AG08396 (cell line): ENCODE measurements around the gene RASSF9.

Experiments
- DNase-seq: peaks from one replicate; pipeline ENCODE4 v3.0.0; 2012; ENCODE audit warnings: low spot score, mixed read lengths

The RASSF9 gene

DNA sequence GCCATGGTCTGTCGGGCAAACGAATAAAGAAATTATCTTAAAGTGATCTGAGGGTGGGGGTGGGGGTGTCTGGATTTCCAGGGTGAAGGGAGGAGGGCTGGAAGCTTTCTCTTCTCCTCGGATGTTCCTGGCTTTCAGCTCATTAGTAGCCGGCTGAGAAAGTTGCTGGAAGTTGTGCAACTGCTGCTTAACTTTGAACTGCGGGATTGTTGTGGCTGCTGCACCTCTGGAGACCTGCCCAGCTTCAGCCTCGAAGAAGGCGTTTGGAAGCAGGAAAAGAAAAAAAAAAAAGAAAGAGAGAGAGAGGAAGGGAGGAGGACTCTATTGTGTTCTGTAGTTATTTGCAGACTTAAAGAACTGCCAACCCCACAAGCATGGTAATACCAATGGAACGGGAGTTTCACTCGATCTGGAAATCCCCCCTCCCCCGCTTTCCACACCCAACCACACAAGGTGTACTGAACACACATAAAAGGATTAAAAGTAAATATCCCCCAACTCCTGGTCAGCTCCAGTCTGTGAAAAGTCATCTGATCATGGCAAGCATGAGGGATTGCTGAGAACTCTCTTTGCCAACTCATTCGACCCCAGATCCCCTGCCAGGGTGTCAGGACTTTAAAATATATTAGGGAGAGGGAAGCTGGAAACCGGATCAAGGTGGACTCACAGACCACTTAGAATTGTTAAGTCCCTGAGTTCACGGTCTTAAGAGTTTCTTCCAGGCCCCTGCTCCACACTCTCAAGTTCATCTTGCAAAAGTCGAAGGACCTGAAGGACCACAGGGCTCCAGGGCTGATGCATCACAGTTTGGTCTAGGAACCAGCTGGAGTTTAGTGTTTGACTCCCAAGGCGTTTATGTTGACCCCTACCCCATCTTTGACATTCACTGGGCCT, at the start of gene RASSF9:
Gene RASSF9 (minus strand): TSS at position 213 of the 894 bp plus-strand sequence. CDS start 208 bp downstream, at position 5.
- no peak for DNase-seq

GRCh38 chr12:85883763-85884162, 47.6 kb upstream of the RASSF9 start:
- no peak for DNase-seq

GRCh38 chr12:85877459-85877858, 41.2 kb upstream of the RASSF9 start:
- no peak for DNase-seq

- no peak for DNase-seq
These were observed 37.8 kb upstream of the RASSF9 start, which contains the start of gene NTS for GRCh38 chr12:85874031-85874461. Gene NTS (plus strand): TSS chr12:85874295. CDS start chr12:85874404, 109 bp downstream.

DNA sequence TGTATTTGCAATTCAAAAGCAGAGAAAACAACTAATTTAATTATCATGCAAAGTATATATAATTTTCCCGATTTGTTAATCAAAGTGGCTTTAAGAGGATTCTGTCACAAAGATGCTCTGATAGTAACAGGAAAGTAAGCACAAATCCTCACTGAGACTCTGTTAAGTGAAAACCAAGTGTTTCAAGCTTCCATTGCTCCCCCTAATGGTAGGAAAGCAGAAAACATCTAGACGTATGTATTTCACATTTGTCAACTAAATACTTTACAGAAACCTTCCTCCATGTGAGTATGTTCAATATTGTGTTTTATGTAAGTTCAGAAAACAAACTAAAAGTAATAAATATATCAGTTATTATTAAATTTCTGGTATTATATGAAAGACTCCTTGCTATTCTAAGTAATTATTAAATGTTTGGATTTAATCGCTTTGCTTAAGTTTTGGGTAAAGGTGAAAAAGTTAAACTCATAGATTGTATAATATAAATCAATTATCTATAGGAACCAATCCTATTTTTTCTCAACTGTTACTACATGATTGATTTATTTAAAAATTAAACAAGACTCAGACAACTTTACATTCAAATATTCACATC, 36.4 kb upstream of the RASSF9 start:
- peak; percentile 6 for DNase-seq

DNA sequence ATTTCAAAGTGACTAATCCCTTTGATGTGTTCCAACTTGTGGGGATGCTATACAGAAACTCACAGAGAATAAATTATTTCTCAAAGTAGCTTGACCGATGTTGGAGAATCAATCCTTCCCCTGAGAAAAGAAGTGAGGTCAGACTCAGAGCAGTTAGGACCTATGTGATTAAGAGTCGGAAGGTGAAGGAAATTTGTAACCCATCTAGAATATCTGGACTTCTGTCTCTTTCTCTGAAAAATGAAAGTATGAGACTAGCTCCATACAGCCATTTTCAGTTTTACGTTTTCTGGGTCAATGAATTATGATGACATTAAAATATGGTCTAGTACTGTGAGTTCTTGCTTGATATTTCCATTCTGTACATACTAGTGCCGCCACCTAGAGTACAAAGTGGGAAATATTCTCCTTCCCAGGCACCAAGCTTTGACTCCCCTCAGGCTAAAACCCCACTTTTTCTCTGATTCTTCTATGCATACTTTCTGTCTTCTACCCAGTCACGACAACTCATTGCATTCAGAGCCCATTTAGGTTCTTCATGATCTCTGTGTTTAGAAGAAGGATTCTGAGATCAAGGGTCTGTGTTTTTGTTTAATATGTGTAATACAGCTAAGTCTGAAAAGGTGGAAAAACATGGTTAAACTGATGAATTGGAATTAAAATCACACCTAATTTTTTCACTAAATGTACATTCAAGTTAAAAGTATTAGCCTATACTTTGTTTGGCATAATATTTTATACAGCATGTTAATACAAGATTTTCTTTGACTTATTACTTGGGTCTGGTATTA, 31.0 kb upstream of the RASSF9 start:
- DNase-seq, result peak; percentile 19

- DNase-seq, result no peak
These were observed 29.7 kb upstream of the RASSF9 start for GRCh38 chr12:85865890-85866289.

DNA sequence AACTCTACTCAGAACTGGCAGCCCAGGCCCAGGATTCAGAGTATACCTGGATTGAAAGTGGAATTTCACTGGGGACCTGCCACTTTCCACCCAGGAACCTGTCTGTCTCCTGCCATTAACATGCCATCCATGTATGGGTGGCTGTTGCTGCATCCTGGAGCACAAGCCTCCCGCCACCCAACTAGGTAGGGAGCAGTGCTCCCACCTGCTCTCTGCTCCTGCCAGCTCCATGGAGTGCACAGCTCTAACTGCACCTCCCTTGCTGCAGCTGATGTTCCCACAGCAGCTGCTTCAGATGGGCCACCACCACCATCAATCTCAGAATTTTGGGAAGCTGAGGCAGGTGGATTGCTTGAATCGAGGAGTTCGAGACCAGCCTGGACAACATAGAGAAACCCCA, 20.8 kb upstream of the RASSF9 start:
- no peak for DNase-seq

DNA sequence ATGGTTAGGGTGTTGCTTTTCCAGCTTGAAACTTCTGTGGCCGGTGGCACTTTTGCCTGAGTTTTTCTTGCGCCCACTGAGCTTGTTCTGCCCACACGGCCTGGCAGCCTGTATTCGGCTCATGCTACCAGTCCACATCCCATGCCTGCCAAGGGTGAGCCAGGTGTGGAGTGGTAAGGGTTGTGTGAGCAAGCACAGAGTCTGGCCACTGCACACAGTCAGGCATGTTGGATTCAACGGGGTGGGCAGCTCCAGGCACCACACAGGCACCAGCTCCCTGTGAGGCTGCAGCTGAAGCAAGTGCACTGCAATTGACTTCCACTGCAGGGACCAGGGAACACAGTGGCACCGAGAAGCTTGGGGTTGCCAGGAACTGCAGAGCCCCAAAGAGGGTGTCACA, 19.1 kb upstream of the RASSF9 start:
- DNase-seq, result no peak

- no peak for DNase-seq
These were observed 13.1 kb upstream of the RASSF9 start for GRCh38 chr12:85849344-85849743.

DNA sequence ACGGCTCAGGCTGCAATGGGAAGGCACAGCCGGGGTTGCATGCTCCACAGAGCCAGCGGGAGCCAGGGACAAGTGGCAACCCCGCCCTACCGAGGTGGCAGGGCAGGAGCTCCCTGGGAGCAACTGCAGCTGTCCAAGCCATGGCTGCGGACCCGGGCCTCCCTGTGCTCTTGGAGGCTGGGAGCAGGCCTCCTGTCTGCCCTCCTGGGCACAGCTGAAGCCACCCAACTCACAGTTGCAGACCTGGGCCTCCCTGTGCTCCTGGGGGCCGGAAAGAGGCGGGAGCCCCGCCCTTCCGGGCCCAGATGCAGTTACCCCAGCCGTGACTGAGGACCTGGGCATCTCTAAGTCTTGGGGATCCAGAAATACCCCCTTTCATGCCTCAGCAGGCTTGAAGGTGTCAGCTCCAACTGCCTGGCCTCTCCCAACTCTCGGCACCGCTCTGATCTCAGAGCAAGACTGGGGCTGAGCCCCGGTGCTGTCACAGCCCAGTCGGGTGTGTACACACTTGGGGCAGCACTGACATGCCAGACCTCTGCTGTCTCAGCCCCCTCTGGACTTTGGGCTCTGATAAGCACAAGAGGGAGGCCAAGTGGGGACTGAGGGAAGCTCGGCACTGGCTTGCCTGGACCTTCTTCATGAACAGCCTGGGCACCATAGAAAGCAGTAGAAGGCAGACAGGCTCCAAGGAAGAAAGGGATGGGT, 7.5 kb upstream of the RASSF9 start:
- no peak for DNase-seq

- no peak for DNase-seq
These were observed 598 bp downstream of the RASSF9 start for GRCh38 chr12:85835426-85836196.

DNA sequence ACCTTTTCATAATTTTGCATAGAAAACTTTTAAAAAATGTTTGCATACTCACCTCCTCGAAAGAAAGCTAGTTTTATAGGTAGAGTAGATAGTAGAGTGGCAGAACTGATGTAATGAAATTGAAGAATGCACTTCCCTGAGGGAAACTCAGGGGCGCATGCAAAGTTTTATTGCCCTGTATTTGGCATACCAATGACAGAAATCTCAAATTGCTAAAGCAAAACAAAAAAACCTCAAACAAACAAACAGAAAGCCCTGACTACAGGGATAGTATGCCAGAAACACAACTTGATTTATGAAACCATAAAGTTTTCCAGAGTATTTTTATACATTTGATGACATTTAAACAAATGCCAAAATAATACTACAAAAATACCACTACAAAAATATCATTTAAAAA, 1.8 kb downstream of the RASSF9 start:
- DNase-seq, result no peak

- no peak for DNase-seq
These were observed 2.6 kb downstream of the RASSF9 start for GRCh38 chr12:85833579-85833978.

GRCh38 chr12:85831327-85831990, 4.8 kb downstream of the RASSF9 start:
- DNase-seq, result no peak

GRCh38 chr12:85829391-85829790, 6.8 kb downstream of the RASSF9 start:
- no peak for DNase-seq

DNA sequence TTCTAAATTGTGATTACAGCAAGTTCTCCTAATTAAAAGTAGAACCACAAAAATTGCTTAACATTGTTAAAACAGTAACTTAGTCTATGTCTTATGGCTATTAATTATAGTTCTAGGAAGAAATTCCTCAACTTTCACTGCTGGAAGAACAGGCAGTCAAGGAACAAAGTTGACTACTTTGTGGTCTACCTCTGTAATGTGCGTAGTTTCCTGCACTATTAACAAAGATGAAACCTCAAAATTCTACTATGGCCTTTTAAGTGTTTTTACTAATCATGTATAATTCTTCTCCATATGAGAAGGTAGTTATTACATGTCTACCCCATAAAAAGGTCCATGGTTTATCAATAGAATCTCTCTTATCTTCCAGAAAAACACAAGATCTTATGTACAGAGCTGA, 7.6 kb downstream of the RASSF9 start:
- DNase-seq, result no peak

- no peak for DNase-seq
These were observed 10.5 kb downstream of the RASSF9 start for GRCh38 chr12:85825746-85826145.

DNA sequence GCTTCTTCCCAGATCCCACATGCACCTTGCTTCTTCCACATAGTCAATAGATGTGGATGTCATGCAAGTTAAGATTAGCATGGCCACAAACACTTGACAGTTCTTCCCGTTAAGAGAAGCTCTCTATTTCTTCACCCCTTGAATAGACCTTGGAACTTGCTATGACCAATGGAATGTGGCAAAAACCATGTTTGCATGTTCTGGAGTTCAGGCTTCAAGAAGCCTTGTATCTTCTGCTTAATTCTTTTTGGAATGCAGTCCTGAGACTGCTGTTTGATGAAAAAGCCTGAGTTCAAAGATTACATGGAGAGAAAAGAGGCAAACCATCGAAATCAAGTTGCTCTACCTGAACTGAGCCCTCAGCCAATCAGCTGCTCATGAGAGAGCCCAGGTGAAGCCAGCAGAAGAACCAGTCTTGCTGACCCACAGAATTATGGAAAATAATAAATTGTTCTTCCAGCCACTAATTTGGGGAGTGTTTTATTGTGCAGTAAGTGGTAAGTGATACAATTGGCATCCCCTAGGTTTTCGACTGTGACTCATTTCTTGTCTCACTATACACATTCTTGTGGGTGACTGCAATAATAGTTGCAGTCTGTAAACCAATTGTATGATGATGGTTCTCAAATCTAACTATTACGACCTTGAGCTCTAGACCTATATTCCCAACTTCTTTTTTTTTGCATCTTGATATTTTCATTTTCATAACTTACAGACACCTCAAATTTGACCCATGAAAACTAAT, 12.6 kb downstream of the RASSF9 start:
- DNase-seq, result no peak

DNA sequence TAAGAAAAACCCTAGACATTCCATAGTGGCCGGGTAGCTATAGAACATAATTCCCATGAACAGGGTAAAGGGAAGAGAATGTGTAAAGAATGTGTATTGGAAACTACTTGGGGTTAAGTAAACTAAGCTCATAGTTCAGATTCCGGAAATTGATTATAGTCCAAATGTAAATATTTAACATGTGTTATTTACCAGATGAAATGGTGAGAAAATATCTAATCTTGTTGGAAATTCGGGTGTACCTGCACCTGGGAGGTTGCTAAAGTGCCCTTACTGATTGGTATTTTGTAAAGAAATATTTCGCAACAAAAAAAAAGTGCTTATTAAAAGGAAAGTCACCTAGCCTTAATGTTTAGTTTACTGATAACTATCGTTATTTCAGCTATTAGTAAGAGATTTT, 14.4 kb downstream of the RASSF9 start:
- DNase-seq, result no peak
